Liver (tissue), 9 donors: ENCODE data around the gene FNBP1. TPM values are rescaled to one million over a fixed set of nuclear protein-coding genes. Genes with fewer than 3 reads are reported as not detected.

Source experiments
- DNase-seq: peaks from one replicate; pipeline ENCODE4 v3.0.0-alpha.2; 2017; ENCODE audit warnings: low spot score
- H3K27ac ChIP-seq, 2 donors: one replicate each; pipeline ENCODE4 v1.7.0; 2013; ENCODE audit warnings: inconsistent platforms in 2 of 2, low read length in 2 of 2, control low read depth in 1 of 2, low read depth in 1 of 2, mild to moderate bottlenecking in 1 of 2
- H3K27me3 ChIP-seq, 4 donors: one replicate each; pipeline versions ENCODE4 v1.6.1 to v1.7.0; 2013; ENCODE audit warnings: low read length in 3 of 4, inconsistent platforms in 1 of 4, mild to moderate bottlenecking in 1 of 4, moderate library complexity in 1 of 4; ENCODE audit not compliant: control insufficient read depth in 4 of 4, insufficient read depth in 4 of 4
- H3K36me3 ChIP-seq, 4 donors: one replicate each; pipeline versions ENCODE4 v1.6.1 to v1.7.0; 2013; ENCODE audit warnings: low read length in 3 of 4, mild to moderate bottlenecking in 3 of 4, low read depth in 1 of 4, moderate library complexity in 1 of 4; ENCODE audit not compliant: control insufficient read depth in 4 of 4, insufficient read depth in 3 of 4
- H3K4me1 ChIP-seq, 4 donors: one replicate each; pipeline versions ENCODE4 v1.6.1 to v1.7.0; 2013; ENCODE audit warnings: low read length in 3 of 4, mild to moderate bottlenecking in 3 of 4, moderate library complexity in 1 of 4; ENCODE audit not compliant: control insufficient read depth in 4 of 4, insufficient read depth in 4 of 4
- H3K4me3 ChIP-seq, 3 donors: one replicate each; pipeline versions ENCODE4 v1.6.1 to v1.7.0; 2013; ENCODE audit warnings: low read length in 3 of 3, control low read depth in 1 of 3, low read depth in 1 of 3, mild to moderate bottlenecking in 1 of 3
- H3K9ac ChIP-seq, 2 donors: one replicate each; pipeline ENCODE4 v1.7.0; 2013; ENCODE audit warnings: low read length in 2 of 2, mild to moderate bottlenecking in 2 of 2, moderate library complexity in 2 of 2, control low read depth in 1 of 2, low read depth in 1 of 2
- H3K9me3 ChIP-seq, 4 donors: one replicate each; pipeline versions ENCODE4 v1.6.1 to v1.7.0; 2013; ENCODE audit warnings: low read length in 3 of 4; ENCODE audit not compliant: control insufficient read depth in 4 of 4
- CTCF ChIP-seq: fragments of 150-350 bp; IDR thresholded peaks from 2 replicates; pipeline ENCODE4 v1.5.1; 2017; ENCODE audit warnings: improper control_type of control experiment, low read depth, low read length; ENCODE audit not compliant: missing input control
- FOXA1 ChIP-seq: IDR thresholded peaks from 2 replicates; pipeline ENCODE4 v1.6.1; 2016; ENCODE audit warnings: antibody characterized with exemption
- FOXA2 ChIP-seq: IDR thresholded peaks from 2 replicates; pipeline ENCODE4 v1.6.1; 2016; ENCODE audit warnings: antibody characterized with exemption
- HNF4G ChIP-seq: IDR thresholded peaks from 2 replicates; pipeline ENCODE4 v1.6.1; 2016; ENCODE audit warnings: antibody characterized with exemption
- MAX ChIP-seq: IDR thresholded peaks from 2 replicates; pipeline ENCODE4 v1.6.1; 2016; ENCODE audit warnings: antibody characterized with exemption
- NR2F2 ChIP-seq: IDR thresholded peaks from 2 replicates; pipeline ENCODE4 v1.6.1; 2016; ENCODE audit warnings: antibody characterized with exemption
- RAD21 ChIP-seq, 2 donors: IDR thresholded peaks; 2 replicates each; pipeline ENCODE4 v1.6.1; 2016; ENCODE audit warnings: antibody characterized with exemption in 2 of 2, mild to moderate bottlenecking in 2 of 2
- REST ChIP-seq: IDR thresholded peaks from 2 replicates; pipeline ENCODE4 v1.6.1; 2016; ENCODE audit warnings: antibody characterized with exemption, mild to moderate bottlenecking
- RXRA ChIP-seq, 2 donors: IDR thresholded peaks; 2 replicates each; pipeline ENCODE4 v1.6.1; 2017 to 2018; ENCODE audit warnings: antibody characterized with exemption in 2 of 2, mild to moderate bottlenecking in 1 of 2
- SP1 ChIP-seq: IDR thresholded peaks from 2 replicates; pipeline ENCODE4 v1.6.1; 2018; ENCODE audit warnings: antibody characterized with exemption, mild to moderate bottlenecking
- TAF1 ChIP-seq: conservative IDR thresholded peaks from 2 replicates; pipeline ENCODE4 v1.6.1; 2016; ENCODE audit warnings: antibody characterized with exemption, mild to moderate bottlenecking
- YY1 ChIP-seq: IDR thresholded peaks from 2 replicates; pipeline ENCODE4 v1.6.1; 2016; ENCODE audit warnings: antibody characterized with exemption, mild to moderate bottlenecking
- ZBTB33 ChIP-seq: IDR thresholded peaks from 2 replicates; pipeline ENCODE4 v1.6.1; 2016; ENCODE audit warnings: antibody characterized with exemption
- WGBS: extraction: QIAGEN DNeasy Blood & Tissue Kit; methylation state at CpG from one replicate; pipeline ENCODE4 v1.1.7; 2013; 5-methylcytosine and 5-hydroxymethylcytosine counted together
- polyA plus RNA-seq, 2 donors: library from polyadenylated mRNA; stranded (reverse) in 1 of 2; unstranded in 1 of 2; fragments of 200-250 nt in 1 of 2; fragments of >200 nt in 1 of 2; fragmentation: Nextera tagmentation in 1 of 2; extraction: Ambion mirVana in 1 of 2; gene quantifications; one replicate each; pipeline versions ENCODE4 v1.2.1 to v1.2.3, GENCODE V29; 2013 to 2015
- total RNA-seq, 2 donors: library from RNA; depleted of rRNA; stranded (reverse); fragments of >200 nt; gene quantifications; one replicate each; pipeline ENCODE4 v1.2.3, GENCODE V29; 2014
- donor health status: healthy.
- donor health status: healthy.
- donor health status: healthy.
- donor health status: healthy.
- donor health status: healthy.

FNBP1 gene
- total and polyA plus RNA-seq, 4 donors, result 6.6 to 15.6 (median 12.3) TPM

GRCh38 chr9:129866394-129867135, 176.4 kb downstream of the FNBP1 start (continued):
- TF ChIP-seq ZBTB33, result no peak
- no peak for TF ChIP-seq FOXA2

- Histone ChIP-seq H3K4me1 (peaks cover 0 to 12% (median 8%) of the 10 kb centered on the region in 4 donors), H3K9me3 (no peaks in the 10 kb centered on the region), H3K4me3 (no peak overlapping the region), H3K36me3 (peaks cover 6 to 33% (median 15%) of the 10 kb centered on the region in 4 donors), H3K9ac (no peak overlapping the region), H3K27ac (no peak overlapping the region), H3K27me3 (no peaks in the 10 kb centered on the region)
- 78% methylated on average over 14 of the region's 14 CpGs for WGBS
- TF ChIP-seq MAX (no peak), NR2F2 (no peak), HNF4G (no peak), CTCF (no peak), YY1 (no peak), TAF1 (no peak), FOXA1 (no peak), SP1 (no peak), REST (no peak), RXRA (IDR thresholded peaks at IDR 0.05) (no peak), ZBTB33 (no peak), RAD21 (IDR thresholded peaks at IDR 0.05) (no peak)
- peak; percentile 30 for DNase-seq
These were observed 177.2 kb downstream of the FNBP1 start for GRCh38 chr9:129865668-129866320.
